K562 (cell line): ENCODE data around the gene RETN. TPM values are rescaled to one million over a fixed set of nuclear protein-coding genes. Genes with fewer than 3 reads are reported as not detected.

Experiments
- ATAC-seq: fragments of 200-7000 bp; cut with Tn5 transposase; 3 replicates; pipeline ENCODE4 v1.9.1; 2020; ENCODE audit warnings: moderate library complexity
- BruUV-seq: library from RNA; stranded (reverse); fragments of 400-500 nt; replicated peaks from 2 replicates; lab custom pipeline; 2021; lab: Mats Ljungman, UMichigan
- CTCF ChIA-PET: fragments of 300-600 bp; formaldehyde crosslinking; extraction: SDS; loops from one replicate; lab custom pipeline; 2021; ENCODE audit warnings: low intra/inter-chr PET ratio; lab: Yijun Ruan, JAX
- POLR2A ChIA-PET: fragments of 300-600, 350-650 bp; sonication (Branson Sonifier 250); formaldehyde crosslinking; extraction: SDS; loops from one replicate; lab custom pipeline; 2021; ENCODE audit warnings: antibody characterized with exemption, inconsistent platforms; lab: Yijun Ruan, JAX
- DNase-seq, 4 experiments: peaks; one replicate each; pipeline versions ENCODE4 v3.0.0 to v3.0.0-alpha.2; 2011 to 2018; ENCODE audit warnings: low spot score in 3 of 4, mixed read lengths in 3 of 4; ENCODE audit errors: extremely low read depth in 1 of 4
- FAIRE-seq: peaks from 2 replicates; lab custom pipeline; 2011; peaks lifted over from hg19 to GRCh38; lab: Jason Lieb, UNC
- H2AFZ ChIP-seq: 2 replicates; pipeline ENCODE4 v1.6.0; 2011; ENCODE audit warnings: low read depth, low read length, control low read depth, inconsistent platforms
- H3K27ac ChIP-seq: fragments of 200-600 bp; 3 replicates; pipeline ENCODE4 v1.8.0; 2011; ENCODE audit warnings: low read depth, mild to moderate bottlenecking, control low read depth, inconsistent platforms, low read length, moderate library complexity, mixed read lengths; ENCODE audit errors: extremely low read depth
- H3K27me3 ChIP-seq, 2 experiments: fragments of 300-600 bp in 1 of 2; 2 replicates in 1 of 2; 3 replicates in 1 of 2; pipeline versions ENCODE4 v1.6.0 to v1.8.0; 2011; ENCODE audit warnings: inconsistent platforms in 2 of 2, low read length in 2 of 2, mild to moderate bottlenecking in 1 of 2, mixed read lengths in 1 of 2, moderate library complexity in 1 of 2; ENCODE audit not compliant: control insufficient read depth in 2 of 2, insufficient read depth in 2 of 2
- H3K36me3 ChIP-seq: fragments of 300-600 bp; 3 replicates; pipeline ENCODE4 v1.8.0; 2011; ENCODE audit warnings: mild to moderate bottlenecking, low read length, inconsistent platforms; ENCODE audit not compliant: control insufficient read depth, insufficient read depth
- H3K4me1 ChIP-seq, 2 experiments: fragments of 200-600 bp in 1 of 2; replicated peaks in 1 of 2; 2 replicates in 1 of 2; 3 replicates in 1 of 2; pipeline versions ENCODE4 v1.5.1 to v1.8.0; 2011; ENCODE audit warnings: inconsistent platforms in 2 of 2, low read length in 2 of 2, mild to moderate bottlenecking in 1 of 2, mixed read lengths in 1 of 2, moderate library complexity in 1 of 2; ENCODE audit not compliant: control insufficient read depth in 2 of 2, insufficient read depth in 2 of 2
- H3K4me2 ChIP-seq: 2 replicates; pipeline ENCODE4 v1.6.1; 2011; ENCODE audit warnings: low read length, control low read depth, inconsistent platforms, mixed read lengths; ENCODE audit not compliant: insufficient read depth
- H3K4me3 ChIP-seq: fragments of 200-600 bp; sonication (generic), shearing (Covaris generic); 2 replicates; pipeline ENCODE4 v1.5.1; 2016; ENCODE audit warnings: control low read depth, inconsistent platforms
- H3K79me2 ChIP-seq: fragments of 200-600 bp; 3 replicates; pipeline ENCODE4 v1.8.0; 2011; ENCODE audit warnings: low read length, inconsistent platforms; ENCODE audit not compliant: control insufficient read depth, insufficient read depth
- H3K9ac ChIP-seq, 2 experiments: 2 replicates each; pipeline versions ENCODE4 v1.6.0 to v1.6.1; 2011; ENCODE audit warnings: low read depth in 2 of 2, low read length in 2 of 2, control low read depth in 1 of 2, inconsistent platforms in 1 of 2, mild to moderate bottlenecking in 1 of 2, mixed read lengths in 1 of 2; ENCODE audit not compliant: insufficient read depth in 1 of 2
- H3K9me1 ChIP-seq: one replicate; pipeline ENCODE4 v1.6.0; 2011; ENCODE audit warnings: inconsistent platforms, mild to moderate bottlenecking, low read length, moderate library complexity; ENCODE audit not compliant: control insufficient read depth, insufficient read depth
- H3K9me3 ChIP-seq: replicated peaks from 2 replicates; pipeline ENCODE4 v1.5.1; 2011; ENCODE audit warnings: low read depth, low read length, inconsistent platforms; ENCODE audit not compliant: control insufficient read depth, insufficient read depth
- H4K20me1 ChIP-seq: replicated peaks from 2 replicates; pipeline ENCODE4 v1.6.1; 2011; ENCODE audit warnings: low read length, inconsistent platforms, mixed read lengths; ENCODE audit not compliant: control insufficient read depth, insufficient read depth
- CEBPB ChIP-seq: fragments of 450-650 bp; IDR thresholded peaks from 2 replicates; pipeline ENCODE4 v1.6.1; 2016; ENCODE audit warnings: missing genetic modification characterization, missing compliant biosample characterization
- CHCHD3 ChIP-seq: fragments of 250-450 bp; sonication (Bioruptor Pico); IDR thresholded peaks from 2 replicates; pipeline ENCODE4 v2.1.2; 2022; ENCODE audit warnings: mild to moderate bottlenecking
- MEF2D ChIP-seq: conservative IDR thresholded peaks from 2 replicates; pipeline ENCODE4 v1.6.1; 2016; ENCODE audit warnings: low read depth, missing genetic modification characterization, missing compliant biosample characterization
- MYNN ChIP-seq, 2 experiments: sonication (generic); formaldehyde crosslinking in 1 of 2; IDR thresholded peaks; 2 replicates each; pipeline versions ENCODE4 v1.5.0 to v1.6.1; 2016 to 2020; ENCODE audit warnings: antibody characterized with exemption in 1 of 2, missing genetic modification reagents in 1 of 2
- PML ChIP-seq: IDR thresholded peaks from 2 replicates; pipeline ENCODE4 v1.6.1; 2012; ENCODE audit warnings: low read length, inconsistent platforms
- POLR2G ChIP-seq: fragments of 200-400 bp; formaldehyde crosslinking; IDR thresholded peaks from 2 replicates; pipeline ENCODE4 v1.6.1; 2017; ENCODE audit warnings: low read depth, mild to moderate bottlenecking, antibody characterized with exemption, low read length, moderate library complexity
- PTBP1 ChIP-seq: fragments of 200-400 bp; formaldehyde crosslinking; IDR thresholded peaks from 2 replicates; pipeline ENCODE4 v1.6.1; 2017; ENCODE audit warnings: low read depth, low read length
- TBP ChIP-seq: optimal IDR thresholded peaks from 2 replicates; pipeline ENCODE3; 2011; ENCODE audit warnings: low read depth, low read length, improper control_type of control experiment
- ZNF239 ChIP-seq: fragments of 250-450 bp; sonication (Bioruptor Pico); IDR thresholded peaks from 2 replicates; pipeline ENCODE4 v1.4.0; 2020; ENCODE audit warnings: mild to moderate bottlenecking
- ZNF780A ChIP-seq: fragments of 250-450 bp; sonication (Bioruptor Pico); IDR thresholded peaks from 2 replicates; pipeline ENCODE4 v1.5.0; 2021; ENCODE audit warnings: mild to moderate bottlenecking
- WGBS: fragments of 100-300 bp; shearing (Covaris generic); methylation state at CpG from one replicate; pipeline ENCODE4 v1.1.6; 2016; ENCODE audit warnings: low coverage, mixed read lengths; ENCODE audit not compliant: insufficient coverage; ENCODE audit errors: missing lambda C conversion rate; 5-methylcytosine and 5-hydroxymethylcytosine counted together
- in situ Hi-C: fragments of 300-500 bp; cut with MboI; formaldehyde crosslinking; loops from 4 replicates; pipeline ENCODE4 v1.15.0; 2018; ENCODE audit warnings: inconsistent platforms, mixed read lengths
- intact Hi-C: fragments of 100-400 bp; cut with micrococcal nuclease; formaldehyde crosslinking; loops from 2 replicates; pipeline ENCODE4 v1.14.2; 2022
- polyA plus RNA-seq, 8 experiments: library from polyadenylated mRNA; depleted of rRNA in 4 of 8; stranded (reverse) in 5 of 8; unstranded in 3 of 8; fragments of >200 nt; fragmentation: Nextera tagmentation in 2 of 8; fragmentation: Illumina TruSeq in 1 of 8; extraction: Ambion mirVana in 2 of 8; extraction: Trizol in 1 of 8; gene quantifications; 2 replicates each; pipeline versions ENCODE4 v1.2.1 to v1.2.3, GENCODE V29; 2011 to 2014; ENCODE audit warnings: inconsistent platforms in 1 of 8, missing spikeins in 1 of 8
- total RNA-seq, 7 experiments: library from RNA; depleted of rRNA in 6 of 7; stranded (reverse); fragments of >200 nt in 6 of 7; fragmentation: Illumina TruSeq in 2 of 7; extraction: Trizol in 2 of 7; gene quantifications; 2 replicates each; pipeline versions ENCODE4 v1.2.1 to v1.2.3, GENCODE V29; 2011 to 2021; ENCODE audit warnings: low replicate concordance in 1 of 7
- TF ChIP-seq, protein P1 (sequence below): fragments of 450-650 bp; IDR thresholded peaks from 2 replicates; pipeline ENCODE4 v1.6.1; 2016; ENCODE audit warnings: low read depth
- TF ChIP-seq, protein P2 (sequence below): fragments of 450-650 bp; IDR thresholded peaks from 2 replicates; pipeline ENCODE4 v1.6.1; 2016; ENCODE audit warnings: borderline replicate concordance

Gene RETN
- total and polyA plus RNA-seq, 9 of the 15 experiments (the other 6 are each of a cell fraction or from before 2014, with no cell fraction given), result not detected

DNA sequence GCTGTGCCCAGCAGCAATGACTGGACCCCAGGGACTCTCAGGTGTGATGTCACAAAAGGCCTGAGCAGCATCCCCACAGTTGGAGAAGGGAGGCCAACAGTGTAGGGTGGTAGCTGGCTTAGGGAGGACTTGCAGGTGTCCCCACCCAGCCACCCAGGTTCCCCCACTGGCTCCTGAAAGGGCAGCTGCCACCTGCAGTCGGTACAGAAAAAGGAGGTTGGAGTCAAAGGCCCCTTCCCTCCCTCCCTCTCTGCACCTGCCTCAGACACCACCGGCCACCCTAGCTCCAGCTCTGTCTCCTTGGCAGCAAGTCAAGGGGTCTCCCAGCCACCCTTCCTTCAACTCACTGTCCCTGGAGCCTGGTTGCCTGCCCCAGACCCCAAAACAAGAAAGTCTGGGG lies 35.2 kb upstream of the RETN start, which contains the start of gene PCP2:
PCP2 (minus strand) TSS at position 22 of the 400 bp plus-strand sequence. CDS start 262 bp downstream, outside the sequence.
- intact Hi-C loops (no loop called here), in situ Hi-C loops (no loop called here)
- H3K4me1 ChIP-seq, result peaks cover 19 to 38% of the 10 kb centered on the region in 2 experiments; a peak in 4 of 5 replicates
- peaks cover 17% of the 10 kb centered on the region; the same call in 2 of the 3 replicates for H3K36me3 ChIP-seq
- no peak within 1 kb of the TSS for H3K4me2 ChIP-seq
- ChIA-PET CTCF (no interaction called here), POLR2A (interaction anchor here (0.5 to 0.8 kb wide), 5 partner anchors 9 to 98 kb away, joined by 3 to 4 read pairs (median 3); partner anchors contain the start of gene PNPLA6)
- FAIRE-seq, result no peak
- H3K9me3 ChIP-seq, result no peaks in the 10 kb centered on the region
- WGBS, result 60% methylated on average over 1 of the region's 2 CpGs
- H3K27me3 ChIP-seq, result no peaks in the 10 kb centered on the region
- H4K20me1 ChIP-seq, result peaks cover under 1% of the 10 kb centered on the region; the same call in 1 of the 2 replicates
- no peaks in the 10 kb centered on the region for H3K9me1 ChIP-seq
- BruUV-seq, result no TSS peak
- no peak within 1 kb of the TSS for H3K27ac ChIP-seq
- no peak for DNase-seq
- H3K79me2 ChIP-seq, result peaks cover 46% of the 10 kb centered on the region
- peak within 1 kb of the TSS in 1 of 2 experiments; percentile 39; a peak in 1 of 4 replicates for H3K9ac ChIP-seq
- H2AFZ ChIP-seq, result no peak within 1 kb of the TSS
- ATAC-seq, result no peak
- H3K4me3 ChIP-seq, result no peak within 1 kb of the TSS
- TF ChIP-seq TBP (no peak), CHCHD3 (CRISPR knock-in tag) (no peak), MYNN (IDR thresholded peaks at IDR 0.05) (no peak), MYNN (CRISPR knock-in tag; IDR thresholded peaks at IDR 0.05) (no peak), PML (no peak), ZNF780A (no peak), CEBPB (tag) (no peak), ZNF239 (CRISPR knock-in tag) (no peak), POLR2G (no peak), PTBP1 (no peak), MEF2D (no peak)
- TF ChIP-seq, protein P1, sequence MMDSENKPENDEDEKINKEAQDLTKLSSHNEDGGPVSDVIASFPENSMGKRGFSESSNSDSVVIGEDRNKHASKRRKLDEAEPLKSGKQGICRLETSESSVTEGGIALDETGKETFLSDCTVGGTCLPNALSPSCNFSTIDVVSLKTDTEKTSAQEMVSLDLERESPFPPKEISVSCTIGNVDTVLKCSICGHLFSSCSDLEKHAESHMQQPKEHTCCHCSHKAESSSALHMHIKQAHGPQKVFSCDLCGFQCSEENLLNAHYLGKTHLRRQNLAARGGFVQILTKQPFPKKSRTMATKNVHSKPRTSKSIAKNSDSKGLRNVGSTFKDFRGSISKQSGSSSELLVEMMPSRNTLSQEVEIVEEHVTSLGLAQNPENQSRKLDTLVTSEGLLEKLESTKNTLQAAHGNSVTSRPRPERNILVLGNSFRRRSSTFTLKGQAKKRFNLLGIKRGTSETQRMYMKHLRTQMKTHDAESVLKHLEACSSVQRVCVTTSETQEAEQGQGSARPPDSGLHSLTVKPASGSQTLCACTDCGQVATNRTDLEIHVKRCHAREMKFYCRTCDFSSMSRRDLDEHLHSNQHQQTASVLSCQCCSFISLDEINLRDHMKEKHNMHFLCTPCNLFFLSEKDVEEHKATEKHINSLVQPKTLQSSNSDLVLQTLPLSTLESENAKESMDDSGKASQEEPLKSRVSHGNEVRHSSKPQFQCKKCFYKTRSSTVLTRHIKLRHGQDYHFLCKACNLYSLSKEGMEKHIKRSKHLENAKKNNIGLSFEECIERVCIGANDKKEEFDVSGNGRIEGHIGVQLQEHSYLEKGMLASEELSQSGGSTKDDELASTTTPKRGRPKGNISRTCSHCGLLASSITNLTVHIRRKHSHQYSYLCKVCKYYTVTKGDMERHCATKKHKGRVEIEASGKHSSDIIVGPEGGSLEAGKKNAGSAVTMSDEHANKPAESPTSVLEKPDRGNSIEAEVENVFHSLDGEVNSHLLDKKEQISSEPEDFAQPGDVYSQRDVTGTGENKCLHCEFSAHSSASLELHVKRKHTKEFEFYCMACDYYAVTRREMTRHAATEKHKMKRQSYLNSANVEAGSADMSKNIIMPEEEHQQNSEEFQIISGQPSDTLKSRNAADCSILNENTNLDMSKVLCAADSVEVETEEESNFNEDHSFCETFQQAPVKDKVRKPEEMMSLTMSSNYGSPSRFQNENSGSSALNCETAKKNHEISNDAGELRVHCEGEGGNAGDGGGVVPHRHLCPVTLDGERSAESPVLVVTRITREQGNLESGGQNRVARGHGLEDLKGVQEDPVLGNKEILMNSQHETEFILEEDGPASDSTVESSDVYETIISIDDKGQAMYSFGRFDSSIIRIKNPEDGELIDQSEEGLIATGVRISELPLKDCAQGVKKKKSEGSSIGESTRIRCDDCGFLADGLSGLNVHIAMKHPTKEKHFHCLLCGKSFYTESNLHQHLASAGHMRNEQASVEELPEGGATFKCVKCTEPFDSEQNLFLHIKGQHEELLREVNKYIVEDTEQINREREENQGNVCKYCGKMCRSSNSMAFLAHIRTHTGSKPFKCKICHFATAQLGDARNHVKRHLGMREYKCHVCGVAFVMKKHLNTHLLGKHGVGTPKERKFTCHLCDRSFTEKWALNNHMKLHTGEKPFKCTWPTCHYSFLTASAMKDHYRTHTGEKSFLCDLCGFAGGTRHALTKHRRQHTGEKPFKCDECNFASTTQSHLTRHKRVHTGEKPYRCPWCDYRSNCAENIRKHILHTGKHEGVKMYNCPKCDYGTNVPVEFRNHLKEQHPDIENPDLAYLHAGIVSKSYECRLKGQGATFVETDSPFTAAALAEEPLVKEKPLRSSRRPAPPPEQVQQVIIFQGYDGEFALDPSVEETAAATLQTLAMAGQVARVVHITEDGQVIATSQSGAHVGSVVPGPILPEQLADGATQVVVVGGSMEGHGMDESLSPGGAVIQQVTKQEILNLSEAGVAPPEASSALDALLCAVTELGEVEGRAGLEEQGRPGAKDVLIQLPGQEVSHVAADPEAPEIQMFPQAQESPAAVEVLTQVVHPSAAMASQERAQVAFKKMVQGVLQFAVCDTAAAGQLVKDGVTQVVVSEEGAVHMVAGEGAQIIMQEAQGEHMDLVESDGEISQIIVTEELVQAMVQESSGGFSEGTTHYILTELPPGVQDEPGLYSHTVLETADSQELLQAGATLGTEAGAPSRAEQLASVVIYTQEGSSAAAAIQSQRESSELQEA, result no peak
- TF ChIP-seq, protein P2, sequence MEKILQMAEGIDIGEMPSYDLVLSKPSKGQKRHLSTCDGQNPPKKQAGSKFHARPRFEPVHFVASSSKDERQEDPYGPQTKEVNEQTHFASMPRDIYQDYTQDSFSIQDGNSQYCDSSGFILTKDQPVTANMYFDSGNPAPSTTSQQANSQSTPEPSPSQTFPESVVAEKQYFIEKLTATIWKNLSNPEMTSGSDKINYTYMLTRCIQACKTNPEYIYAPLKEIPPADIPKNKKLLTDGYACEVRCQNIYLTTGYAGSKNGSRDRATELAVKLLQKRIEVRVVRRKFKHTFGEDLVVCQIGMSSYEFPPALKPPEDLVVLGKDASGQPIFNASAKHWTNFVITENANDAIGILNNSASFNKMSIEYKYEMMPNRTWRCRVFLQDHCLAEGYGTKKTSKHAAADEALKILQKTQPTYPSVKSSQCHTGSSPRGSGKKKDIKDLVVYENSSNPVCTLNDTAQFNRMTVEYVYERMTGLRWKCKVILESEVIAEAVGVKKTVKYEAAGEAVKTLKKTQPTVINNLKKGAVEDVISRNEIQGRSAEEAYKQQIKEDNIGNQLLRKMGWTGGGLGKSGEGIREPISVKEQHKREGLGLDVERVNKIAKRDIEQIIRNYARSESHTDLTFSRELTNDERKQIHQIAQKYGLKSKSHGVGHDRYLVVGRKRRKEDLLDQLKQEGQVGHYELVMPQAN, result no peak
